ENCODE data around the gene SLF2. TPM values are rescaled to one million over a fixed set of nuclear protein-coding genes. Genes with fewer than 3 reads are reported as not detected.
A peak's percentile ranks its signal among the peaks of the same experiment; 100 is the strongest.

SLF2 gene
- total and polyA plus RNA-seq, 2 of the 13 experiments (the other 11 are each of a cell fraction or from before 2014, with no cell fraction given), result 12.2 to 48.1 TPM

GRCh38 chr10:100907175-100907574 is 5.6 kb upstream of the SLF2 start (continued):
- TF ChIP-seq GATAD2A (CRISPR knock-in tag; IDR thresholded peaks at IDR 0.05), result peak; percentile 45; the same call in 1 of the 2 replicates
- TF ChIP-seq HNF4A (CRISPR knock-in tag; IDR thresholded peaks at IDR 0.05), result peak; percentile 93
- TF ChIP-seq, protein P1, sequence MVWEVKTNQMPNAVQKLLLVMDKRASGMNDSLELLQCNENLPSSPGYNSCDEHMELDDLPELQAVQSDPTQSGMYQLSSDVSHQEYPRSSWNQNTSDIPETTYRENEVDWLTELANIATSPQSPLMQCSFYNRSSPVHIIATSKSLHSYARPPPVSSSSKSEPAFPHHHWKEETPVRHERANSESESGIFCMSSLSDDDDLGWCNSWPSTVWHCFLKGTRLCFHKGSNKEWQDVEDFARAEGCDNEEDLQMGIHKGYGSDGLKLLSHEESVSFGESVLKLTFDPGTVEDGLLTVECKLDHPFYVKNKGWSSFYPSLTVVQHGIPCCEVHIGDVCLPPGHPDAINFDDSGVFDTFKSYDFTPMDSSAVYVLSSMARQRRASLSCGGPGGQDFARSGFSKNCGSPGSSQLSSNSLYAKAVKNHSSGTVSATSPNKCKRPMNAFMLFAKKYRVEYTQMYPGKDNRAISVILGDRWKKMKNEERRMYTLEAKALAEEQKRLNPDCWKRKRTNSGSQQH (CRISPR knock-in tag; IDR thresholded peaks at IDR 0.05; ENCODE audit: low read depth), result no peak
- TF ChIP-seq, protein P2, sequence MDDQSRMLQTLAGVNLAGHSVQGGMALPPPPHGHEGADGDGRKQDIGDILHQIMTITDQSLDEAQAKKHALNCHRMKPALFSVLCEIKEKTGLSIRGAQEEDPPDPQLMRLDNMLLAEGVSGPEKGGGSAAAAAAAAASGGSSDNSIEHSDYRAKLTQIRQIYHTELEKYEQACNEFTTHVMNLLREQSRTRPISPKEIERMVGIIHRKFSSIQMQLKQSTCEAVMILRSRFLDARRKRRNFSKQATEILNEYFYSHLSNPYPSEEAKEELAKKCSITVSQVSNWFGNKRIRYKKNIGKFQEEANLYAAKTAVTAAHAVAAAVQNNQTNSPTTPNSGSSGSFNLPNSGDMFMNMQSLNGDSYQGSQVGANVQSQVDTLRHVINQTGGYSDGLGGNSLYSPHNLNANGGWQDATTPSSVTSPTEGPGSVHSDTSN (CRISPR knock-in tag; IDR thresholded peaks at IDR 0.05; ENCODE audit: borderline replicate concordance), result no peak
- no peak for TF ChIP-seq ZNF510 (CRISPR knock-in tag; IDR thresholded peaks at IDR 0.05; ENCODE audit: low read depth)
- no peak for TF ChIP-seq ZNF567 (CRISPR knock-in tag; IDR thresholded peaks at IDR 0.05; ENCODE audit: borderline replicate concordance)
- TF ChIP-seq RNF2 (conservative IDR thresholded peaks at IDR 0.05; ENCODE audit: low read depth), result no peak
- TF ChIP-seq, protein P3, sequence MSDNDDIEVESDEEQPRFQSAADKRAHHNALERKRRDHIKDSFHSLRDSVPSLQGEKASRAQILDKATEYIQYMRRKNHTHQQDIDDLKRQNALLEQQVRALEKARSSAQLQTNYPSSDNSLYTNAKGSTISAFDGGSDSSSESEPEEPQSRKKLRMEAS (IDR thresholded peaks at IDR 0.05), result peak; percentile 28; the same call in 1 of the 2 replicates
- TF ChIP-seq SAFB2 (CRISPR knock-in tag; IDR thresholded peaks at IDR 0.05; ENCODE audit: borderline replicate concordance, low read depth), result no peak
- TF ChIP-seq, protein P4, sequence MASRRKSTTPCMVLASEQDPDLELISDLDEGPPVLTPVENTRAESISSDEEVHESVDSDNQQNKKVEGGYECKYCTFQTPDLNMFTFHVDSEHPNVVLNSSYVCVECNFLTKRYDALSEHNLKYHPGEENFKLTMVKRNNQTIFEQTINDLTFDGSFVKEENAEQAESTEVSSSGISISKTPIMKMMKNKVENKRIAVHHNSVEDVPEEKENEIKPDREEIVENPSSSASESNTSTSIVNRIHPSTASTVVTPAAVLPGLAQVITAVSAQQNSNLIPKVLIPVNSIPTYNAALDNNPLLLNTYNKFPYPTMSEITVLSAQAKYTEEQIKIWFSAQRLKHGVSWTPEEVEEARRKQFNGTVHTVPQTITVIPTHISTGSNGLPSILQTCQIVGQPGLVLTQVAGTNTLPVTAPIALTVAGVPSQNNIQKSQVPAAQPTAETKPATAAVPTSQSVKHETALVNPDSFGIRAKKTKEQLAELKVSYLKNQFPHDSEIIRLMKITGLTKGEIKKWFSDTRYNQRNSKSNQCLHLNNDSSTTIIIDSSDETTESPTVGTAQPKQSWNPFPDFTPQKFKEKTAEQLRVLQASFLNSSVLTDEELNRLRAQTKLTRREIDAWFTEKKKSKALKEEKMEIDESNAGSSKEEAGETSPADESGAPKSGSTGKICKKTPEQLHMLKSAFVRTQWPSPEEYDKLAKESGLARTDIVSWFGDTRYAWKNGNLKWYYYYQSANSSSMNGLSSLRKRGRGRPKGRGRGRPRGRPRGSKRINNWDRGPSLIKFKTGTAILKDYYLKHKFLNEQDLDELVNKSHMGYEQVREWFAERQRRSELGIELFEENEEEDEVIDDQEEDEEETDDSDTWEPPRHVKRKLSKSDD (CRISPR knock-in tag; IDR thresholded peaks at IDR 0.05; ENCODE audit: low read depth), result no peak
- no peak for TF ChIP-seq REST (IDR thresholded peaks at IDR 0.05; ENCODE audit: borderline replicate concordance in 1 of 2, low read depth in 1 of 2, low read length in 2 of 2)
- TF ChIP-seq ZNF609 (CRISPR knock-in tag; IDR thresholded peaks at IDR 0.05; ENCODE audit: borderline replicate concordance), result no peak
- peak; percentile 50; the same call in 1 of the 2 replicates for TF ChIP-seq NR2F6 (IDR thresholded peaks at IDR 0.05)
- 0 out of 2 replicates have a peak, but pooled peaks have one; percentile 12 for TF ChIP-seq NR2F6 (CRISPR knock-in tag; IDR thresholded peaks at IDR 0.05)

Data from HepG2 (cell line).